RWPE1 (cell line): ENCODE data around the gene TCIRG1.
"Not testable (repeated sequence)": the region's sequence is repeated elsewhere in the genome, so short reads cannot be mapped to it uniquely, and the experiment has no call there.

Source experiments
- CTCF ChIA-PET: fragments of 350-600 bp; sonication (Branson Sonifier 250); formaldehyde crosslinking; extraction: SDS; loops from one replicate; lab custom pipeline; 2021; lab: Yijun Ruan, JAX
- POLR2A ChIA-PET: fragments of 400-600 bp; formaldehyde crosslinking; extraction: SDS; loops from one replicate; lab custom pipeline; 2020; ENCODE audit warnings: antibody characterized with exemption; ENCODE audit not compliant: low non-redundant PET; lab: Yijun Ruan, JAX
- DNase-seq: peaks from one replicate; pipeline ENCODE4 v3.0.0; 2012; ENCODE audit warnings: low spot score
- H3K27ac ChIP-seq: fragments of 450-650 bp; 2 replicates; pipeline ENCODE4 v1.5.1; 2017
- TF ChIP-seq, protein P1 (sequence below): fragments of 450-650 bp; conservative IDR thresholded peaks from 2 replicates; pipeline ENCODE4 v1.5.1; 2017; ENCODE audit warnings: low read depth, mild to moderate bottlenecking

Gene TCIRG1

DNA sequence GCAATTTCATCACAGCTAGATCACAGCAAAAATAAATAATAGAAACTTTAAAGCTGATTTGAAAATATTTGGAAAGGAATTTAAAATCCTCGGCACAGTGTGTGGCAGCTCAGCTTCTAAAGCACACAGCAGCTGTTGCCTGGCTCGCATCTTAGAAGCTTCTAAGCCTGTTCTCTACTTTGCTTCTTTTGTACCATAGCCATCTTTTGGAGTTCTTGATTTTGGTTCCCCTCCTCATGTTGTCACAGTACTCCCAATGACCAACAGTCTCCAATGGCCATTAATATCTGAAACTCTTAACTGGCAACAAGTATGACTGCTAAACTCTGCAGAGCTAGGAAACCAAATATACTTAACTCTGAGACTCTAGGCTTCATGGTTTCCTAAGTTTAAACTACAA is 53.6 kb downstream of the TCIRG1 start:
- no peak for DNase-seq
- POLR2A ChIA-PET, result no interaction called here
- no peak overlapping the region for H3K27ac ChIP-seq
- CTCF ChIA-PET, result interaction anchor here (0.6 kb wide), 1 partner anchor 58 kb away, joined by 3 read pairs; no protein-coding TSS in a partner anchor
- TF ChIP-seq, protein P1, sequence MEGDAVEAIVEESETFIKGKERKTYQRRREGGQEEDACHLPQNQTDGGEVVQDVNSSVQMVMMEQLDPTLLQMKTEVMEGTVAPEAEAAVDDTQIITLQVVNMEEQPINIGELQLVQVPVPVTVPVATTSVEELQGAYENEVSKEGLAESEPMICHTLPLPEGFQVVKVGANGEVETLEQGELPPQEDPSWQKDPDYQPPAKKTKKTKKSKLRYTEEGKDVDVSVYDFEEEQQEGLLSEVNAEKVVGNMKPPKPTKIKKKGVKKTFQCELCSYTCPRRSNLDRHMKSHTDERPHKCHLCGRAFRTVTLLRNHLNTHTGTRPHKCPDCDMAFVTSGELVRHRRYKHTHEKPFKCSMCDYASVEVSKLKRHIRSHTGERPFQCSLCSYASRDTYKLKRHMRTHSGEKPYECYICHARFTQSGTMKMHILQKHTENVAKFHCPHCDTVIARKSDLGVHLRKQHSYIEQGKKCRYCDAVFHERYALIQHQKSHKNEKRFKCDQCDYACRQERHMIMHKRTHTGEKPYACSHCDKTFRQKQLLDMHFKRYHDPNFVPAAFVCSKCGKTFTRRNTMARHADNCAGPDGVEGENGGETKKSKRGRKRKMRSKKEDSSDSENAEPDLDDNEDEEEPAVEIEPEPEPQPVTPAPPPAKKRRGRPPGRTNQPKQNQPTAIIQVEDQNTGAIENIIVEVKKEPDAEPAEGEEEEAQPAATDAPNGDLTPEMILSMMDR, result no peak

DNA sequence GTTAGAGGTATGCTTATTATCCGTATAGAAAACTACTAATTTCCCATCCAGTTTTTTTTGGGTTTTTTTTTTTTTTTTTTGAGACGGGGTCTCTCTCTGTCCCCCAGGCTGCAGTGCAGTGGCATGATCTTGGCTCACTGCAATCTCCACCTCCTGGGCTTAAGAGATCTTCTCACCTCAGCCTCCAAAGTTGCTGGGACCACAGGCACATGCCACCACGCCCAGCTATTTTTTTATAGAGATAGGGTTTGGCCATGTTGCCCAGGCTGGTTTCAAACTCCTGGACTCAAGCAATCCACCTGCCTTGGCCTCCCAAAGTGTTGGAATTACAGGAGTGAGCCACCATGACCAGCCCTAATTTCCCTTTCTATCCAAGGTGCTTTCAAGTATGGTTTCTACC is 54.1 kb downstream of the TCIRG1 start:
- CTCF ChIA-PET, result interaction anchor here (0.6 kb wide), 1 partner anchor 57 kb away, joined by 3 read pairs; no protein-coding TSS in a partner anchor
- POLR2A ChIA-PET, DNase-seq, H3K27ac ChIP-seq: not testable (repeated sequence)

DNA sequence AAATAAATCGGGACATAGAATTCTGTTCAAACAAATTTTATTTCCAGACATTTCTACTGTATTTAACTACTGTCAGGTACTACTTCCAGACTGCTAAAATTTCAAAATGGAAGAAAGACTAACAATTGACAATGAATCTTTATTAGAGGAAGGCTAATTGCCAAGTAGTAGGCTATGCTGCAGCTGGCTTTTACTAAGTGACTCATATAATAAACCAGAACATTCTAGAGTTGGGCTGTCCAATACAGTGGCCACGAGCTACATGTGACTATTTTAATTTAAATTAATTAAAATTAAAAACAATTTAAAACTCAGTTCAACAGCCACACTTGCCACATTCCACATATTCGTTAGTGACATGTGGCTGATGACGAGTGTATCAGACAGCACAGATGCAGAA is 54.7 kb downstream of the TCIRG1 start:
- ChIA-PET POLR2A (no interaction called here), CTCF (interaction anchor here (0.6 kb wide), 1 partner anchor 979 kb away, joined by 3 read pairs; no protein-coding TSS in a partner anchor)
- TF ChIP-seq, protein P1, result no peak
- no peak overlapping the region for H3K27ac ChIP-seq
- DNase-seq, result no peak

DNA sequence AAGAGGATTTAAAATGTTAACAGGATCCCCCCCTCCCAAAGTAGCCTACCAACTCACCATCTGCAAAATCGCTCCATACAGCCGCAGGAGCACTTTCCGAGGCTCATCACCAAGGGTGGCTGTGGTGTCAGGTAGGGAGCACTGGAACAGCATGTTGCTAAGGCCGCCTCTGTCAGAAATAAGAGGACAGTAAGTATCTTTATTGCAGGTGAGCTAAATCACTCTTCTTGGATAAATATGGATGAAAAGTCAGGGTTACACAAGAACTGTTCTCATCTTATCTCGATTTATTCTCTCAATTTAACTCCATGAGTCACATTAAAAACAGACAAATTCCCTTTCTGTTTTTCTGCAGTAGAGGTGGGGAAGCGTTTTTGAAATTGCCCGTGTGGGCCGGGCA is 58.1 kb downstream of the TCIRG1 start:
- H3K27ac ChIP-seq, result no peak overlapping the region
- TF ChIP-seq, protein P1, result no peak
- ChIA-PET POLR2A (no interaction called here), CTCF (interaction anchor here (0.7 kb wide), 1 partner anchor 15 kb away, joined by 3 read pairs; no protein-coding TSS in a partner anchor)
- DNase-seq, result no peak

DNA sequence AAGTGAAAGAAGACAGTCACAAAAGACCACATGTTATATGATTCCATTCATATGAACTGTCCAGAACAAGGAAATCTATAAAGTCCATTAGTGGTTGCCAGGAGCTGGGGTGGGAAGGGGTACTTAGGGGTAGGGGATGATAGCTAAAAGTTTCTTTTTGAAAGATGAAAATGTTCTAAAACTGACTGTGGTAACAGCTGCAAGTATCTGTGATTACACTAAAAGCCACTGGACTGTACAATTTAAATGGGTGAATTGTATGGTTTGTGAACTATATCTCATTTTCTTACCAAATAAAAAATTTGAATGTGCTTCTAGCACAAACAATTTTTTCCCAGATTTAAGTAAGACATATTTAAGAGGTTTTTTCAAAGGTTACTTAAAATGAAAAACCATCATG is 60.2 kb downstream of the TCIRG1 start:
- ChIA-PET CTCF (no interaction called here), POLR2A (no interaction called here)
- TF ChIP-seq, protein P1, result no peak
- no peak for DNase-seq
- no peak overlapping the region for H3K27ac ChIP-seq

DNA sequence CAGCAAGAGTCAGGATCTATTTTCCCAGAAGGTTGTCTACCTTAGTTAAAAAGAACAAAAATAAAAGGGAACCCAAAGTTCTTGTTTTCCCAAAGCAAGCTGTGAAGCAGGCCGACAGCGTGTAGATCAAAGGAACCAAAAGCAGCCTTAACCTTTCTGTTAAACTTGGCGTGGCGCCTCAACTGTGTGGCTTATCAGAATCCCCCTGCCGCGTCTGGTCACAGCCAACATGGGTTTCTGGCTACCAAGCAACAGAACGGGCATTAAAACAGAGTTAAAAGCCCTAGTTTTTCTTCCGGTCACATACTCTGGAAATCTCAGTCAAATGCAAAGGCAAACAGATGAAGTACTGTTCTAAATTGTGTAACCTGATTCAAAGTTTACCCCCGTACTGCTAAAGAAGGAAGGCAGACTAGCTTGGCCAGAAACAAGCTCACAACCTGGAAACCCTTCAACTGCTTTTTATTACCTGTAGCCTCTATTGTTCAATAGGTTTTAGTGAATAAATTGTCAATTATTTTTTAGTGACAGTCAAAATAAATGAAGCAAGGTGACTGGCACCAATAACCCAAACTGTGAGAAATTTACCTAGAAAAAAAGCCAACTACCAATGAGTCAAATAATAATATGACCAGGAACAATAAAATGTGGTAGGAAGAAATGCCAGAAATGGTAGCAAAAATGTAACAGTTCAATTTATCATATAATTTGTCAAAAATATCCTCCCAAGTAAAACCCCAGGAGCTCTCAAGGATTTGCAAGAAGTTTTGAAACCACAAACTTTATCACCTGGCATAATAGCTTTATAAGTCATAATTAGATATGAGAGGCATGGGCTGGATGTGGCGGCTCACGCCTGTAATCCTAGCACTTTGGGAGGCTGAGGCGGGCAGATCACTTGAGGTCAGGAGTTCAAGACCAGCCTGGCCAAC is 60.9 kb downstream of the TCIRG1 start:
- no peak overlapping the region for H3K27ac ChIP-seq
- ChIA-PET POLR2A (no interaction called here), CTCF (no interaction called here)
- TF ChIP-seq, protein P1, result no peak
- DNase-seq, result no peak
